Measurements from ENCODE around the gene CD28.
"Not testable (repeated sequence)": the region's sequence is repeated elsewhere in the genome, so short reads cannot be mapped to it uniquely, and the experiment has no call there.

The CD28 gene

GRCh38 chr2:203750346-203751068 is 44.1 kb downstream of the CD28 start:
- DNase-seq, result no peak

GRCh38 chr2:203751685-203752271 is 45.3 kb downstream of the CD28 start:
- no peak for DNase-seq

- no peak for DNase-seq
Measured at GRCh38 chr2:203756161-203756560, 49.7 kb downstream of the CD28 start.

GRCh38 chr2:203758841-203759689 is 52.6 kb downstream of the CD28 start:
- no peak for DNase-seq

- DNase-seq, result no peak
Measured at GRCh38 chr2:203759690-203760365, 53.4 kb downstream of the CD28 start.

- DNase-seq, result no peak
Measured at GRCh38 chr2:203761121-203761520, 54.7 kb downstream of the CD28 start.

GRCh38 chr2:203763241-203763937 is 57.0 kb downstream of the CD28 start:
- no peak for DNase-seq

GRCh38 chr2:203763938-203764664 is 57.7 kb downstream of the CD28 start:
- DNase-seq, result no peak

GRCh38 chr2:203772456-203773165 is 66.2 kb downstream of the CD28 start:
- no peak for DNase-seq

- DNase-seq, result no peak
Measured at GRCh38 chr2:203774760-203775159, 68.3 kb downstream of the CD28 start.

- no peak for DNase-seq
Measured at GRCh38 chr2:203775684-203776083, 69.2 kb downstream of the CD28 start.

GRCh38 chr2:203777030-203777429 is 70.6 kb downstream of the CD28 start:
- no peak for DNase-seq

- not testable (repeated sequence) for DNase-seq
Measured at GRCh38 chr2:203779477-203780073, 73.1 kb downstream of the CD28 start.

GRCh38 chr2:203780231-203780630 is 73.8 kb downstream of the CD28 start:
- DNase-seq, result no peak

- no peak for DNase-seq
Measured at GRCh38 chr2:203781151-203781550, 74.7 kb downstream of the CD28 start.

GRCh38 chr2:203782262-203782976 is 76.0 kb downstream of the CD28 start:
- DNase-seq, result peak; percentile 83

GRCh38 chr2:203783496-203784203 is 77.2 kb downstream of the CD28 start:
- DNase-seq, result no peak

- not testable (repeated sequence) for DNase-seq
Measured at GRCh38 chr2:203784710-203785270, 78.4 kb downstream of the CD28 start.

Data from CD4-positive, alpha-beta T cell treated with Interleukin-21 for 1 hour (primary cell).